GM12892 (cell line): Measurements from ENCODE around the gene MAP6.

Experiments
- POLR2A ChIP-seq: IDR thresholded peaks from 2 replicates; pipeline ENCODE4 v1.6.1; 2011; ENCODE audit warnings: low read depth, low read length, control low read depth
- POLR2AphosphoS5 ChIP-seq: IDR thresholded peaks from 2 replicates; pipeline ENCODE4 v1.6.1; 2011; ENCODE audit warnings: low read depth, low read length, control low read depth
- TAF1 ChIP-seq: IDR thresholded peaks from 2 replicates; pipeline ENCODE4 v1.6.1; 2011; ENCODE audit warnings: low read depth, mild to moderate bottlenecking, control low read depth, low read length, borderline replicate concordance

DNA sequence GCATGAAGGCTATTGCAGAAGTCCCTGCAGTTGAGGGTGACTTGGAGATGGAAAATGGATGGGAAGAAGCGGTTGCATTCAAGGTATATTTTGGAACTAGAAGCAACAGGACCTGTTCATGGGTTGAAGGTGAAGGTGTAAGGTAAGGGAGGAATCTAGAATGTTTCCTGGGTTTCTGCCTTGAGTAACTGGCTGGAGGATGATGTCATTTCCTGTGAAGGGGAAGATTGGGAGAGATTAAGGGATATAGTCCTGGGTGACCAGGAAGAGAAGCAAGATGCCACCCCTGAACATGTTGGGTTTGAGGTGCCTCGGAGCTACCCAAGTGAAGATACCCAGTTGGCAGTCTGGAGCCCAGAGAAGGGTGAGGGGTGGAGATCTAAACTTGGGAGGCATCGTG, 36.7 kb upstream of the MAP6 start:
- no peak for TF ChIP-seq POLR2A
- TF ChIP-seq POLR2AphosphoS5, result no peak
- TF ChIP-seq TAF1, result no peak
